Left lung (tissue), 10 donors: Measurements from ENCODE around the gene OR5H14. TPM values are rescaled to one million over a fixed set of nuclear protein-coding genes. Genes with fewer than 3 reads are reported as not detected.
A peak's percentile ranks its signal among the peaks of the same experiment; 100 is the strongest.
"Not testable (repeated sequence)": the region's sequence is repeated elsewhere in the genome, so short reads cannot be mapped to it uniquely, and the experiment has no call there.

ENCODE experiments used
- ATAC-seq: fragments of 200-7000 bp; cut with Tn5 transposase; one replicate; pipeline ENCODE4 v1.9.1; 2020; ENCODE audit warnings: moderate library complexity
- DNase-seq, 4 donors: peaks; one replicate each; pipeline ENCODE4 v3.0.0-alpha.2; 2013 to 2020
- H3K27ac ChIP-seq, 2 donors: fragments of 200-600 bp; sonication (generic) in 1 of 2; one replicate each; pipeline versions ENCODE4 v1.5.0 to v1.8.0; 2020 to 2021
- H3K27me3 ChIP-seq, 2 donors: fragments of 200-600 bp; sonication (generic) in 1 of 2; one replicate each; pipeline versions ENCODE4 v1.5.0 to v1.8.0; 2020 to 2021
- H3K36me3 ChIP-seq, 2 donors: fragments of 200-600 bp; sonication (generic) in 1 of 2; one replicate each; pipeline versions ENCODE4 v1.5.0 to v1.8.0; 2020 to 2021
- H3K4me1 ChIP-seq, 2 donors: fragments of 200-600 bp; one replicate each; pipeline ENCODE4 v1.8.0; 2021
- H3K4me3 ChIP-seq, 2 donors: fragments of 200-600 bp; sonication (generic) in 1 of 2; one replicate each; pipeline versions ENCODE4 v1.5.0 to v1.8.0; 2020 to 2021; ENCODE audit warnings: mild to moderate bottlenecking in 1 of 2
- H3K9me3 ChIP-seq, 2 donors: fragments of 200-600 bp; sonication (generic) in 1 of 2; one replicate each; pipeline versions ENCODE4 v1.5.0 to v1.8.0; 2020 to 2021
- intact Hi-C, 2 donors: fragments of 100-400 bp; cut with DNase I; formaldehyde crosslinking; loops; one replicate each; pipeline versions ENCODE4 v1.11.2 to v1.14.2; 2022
- polyA plus RNA-seq, 6 donors: library from polyadenylated mRNA; unstranded; fragments of 120-200 nt; gene quantifications; one replicate each; pipeline ENCODE4 v1.2.1, GENCODE V29; 2013; ENCODE audit not compliant: insufficient read length in 6 of 6
- total RNA-seq, 2 donors: library from RNA; stranded (reverse); fragmentation: NEBNext Ultra II Directional; extraction: Animal tissue kit (Norgen Biotek cat#: 25700); gene quantifications; one replicate each; pipeline ENCODE4 v1.2.1, GENCODE V29; 2021
- TF ChIP-seq, protein P1 (sequence below), 2 donors: fragments of 200-600 bp; sonication (generic) in 1 of 2; IDR thresholded peaks; one replicate each; pipeline versions ENCODE4 v1.5.0 to v1.8.0; 2021; ENCODE audit warnings: antibody characterized with exemption in 2 of 2
- donor health status: DM: no; HTN: yes; CAD: no.
- donor health status: DM: no; HTN: no; CAD: no.

The OR5H14 gene
- total and polyA plus RNA-seq, 8 donors, result 0.03 TPM; not detected in 5

GRCh38 chr3:98114264-98114663 lies 33.0 kb upstream of the OR5H14 start:
- intact Hi-C loops, result no loop called here
- TF ChIP-seq, protein P1, sequence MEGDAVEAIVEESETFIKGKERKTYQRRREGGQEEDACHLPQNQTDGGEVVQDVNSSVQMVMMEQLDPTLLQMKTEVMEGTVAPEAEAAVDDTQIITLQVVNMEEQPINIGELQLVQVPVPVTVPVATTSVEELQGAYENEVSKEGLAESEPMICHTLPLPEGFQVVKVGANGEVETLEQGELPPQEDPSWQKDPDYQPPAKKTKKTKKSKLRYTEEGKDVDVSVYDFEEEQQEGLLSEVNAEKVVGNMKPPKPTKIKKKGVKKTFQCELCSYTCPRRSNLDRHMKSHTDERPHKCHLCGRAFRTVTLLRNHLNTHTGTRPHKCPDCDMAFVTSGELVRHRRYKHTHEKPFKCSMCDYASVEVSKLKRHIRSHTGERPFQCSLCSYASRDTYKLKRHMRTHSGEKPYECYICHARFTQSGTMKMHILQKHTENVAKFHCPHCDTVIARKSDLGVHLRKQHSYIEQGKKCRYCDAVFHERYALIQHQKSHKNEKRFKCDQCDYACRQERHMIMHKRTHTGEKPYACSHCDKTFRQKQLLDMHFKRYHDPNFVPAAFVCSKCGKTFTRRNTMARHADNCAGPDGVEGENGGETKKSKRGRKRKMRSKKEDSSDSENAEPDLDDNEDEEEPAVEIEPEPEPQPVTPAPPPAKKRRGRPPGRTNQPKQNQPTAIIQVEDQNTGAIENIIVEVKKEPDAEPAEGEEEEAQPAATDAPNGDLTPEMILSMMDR (IDR thresholded peaks at IDR 0.05), result no peak
- H3K4me3 ChIP-seq, result no peak overlapping the region
- no peak overlapping the region for H3K27ac ChIP-seq
- no peaks in the 10 kb centered on the region for H3K4me1 ChIP-seq
- peaks cover 0 to 55% of the 10 kb centered on the region in 2 donors for H3K9me3 ChIP-seq
- H3K36me3 ChIP-seq, result no peaks in the 10 kb centered on the region
- ATAC-seq (no peak), DNase-seq (no peak)
- no peaks in the 10 kb centered on the region for H3K27me3 ChIP-seq

DNA sequence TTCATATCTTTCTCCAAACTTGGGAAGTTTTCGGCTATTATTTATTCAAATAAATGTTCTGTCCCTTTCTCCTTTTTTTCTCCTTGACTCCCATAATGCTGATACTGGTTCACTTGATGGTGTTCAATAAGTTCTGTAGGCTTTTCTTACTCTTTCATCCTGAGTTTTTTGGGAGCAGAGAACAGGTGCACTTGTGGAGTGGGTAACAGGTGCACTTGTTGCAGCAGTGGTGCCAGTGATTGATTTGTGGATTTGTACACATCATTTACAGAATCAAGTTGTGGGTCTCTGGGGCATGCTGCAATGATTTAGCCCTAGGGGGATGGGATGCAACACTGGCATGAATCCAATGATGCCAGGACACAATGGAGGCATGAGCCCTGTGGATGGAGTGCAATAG lies 31.6 kb upstream of the OR5H14 start:
- TF ChIP-seq, protein P1 (IDR thresholded peaks at IDR 0.05), result no peak
- no peak overlapping the region for H3K4me3 ChIP-seq
- no peak overlapping the region for H3K27ac ChIP-seq
- no peaks in the 10 kb centered on the region for H3K27me3 ChIP-seq
- H3K9me3 ChIP-seq, result peaks cover 0 to 41% of the 10 kb centered on the region in 2 donors
- no peaks in the 10 kb centered on the region for H3K36me3 ChIP-seq
- DNase-seq (no peak), ATAC-seq (no peak)
- H3K4me1 ChIP-seq, result no peaks in the 10 kb centered on the region
- intact Hi-C loops, result no loop called here

- Histone ChIP-seq H3K27me3 (no peaks in the 10 kb centered on the region), H3K4me1 (no peaks in the 10 kb centered on the region), H3K36me3 (no peaks in the 10 kb centered on the region), H3K9me3 (no peaks in the 10 kb centered on the region), H3K27ac (no peak within 1 kb of the TSS), H3K4me3 (no peak within 1 kb of the TSS)
- intact Hi-C loops, result no loop called here
- DNase-seq (no peak), ATAC-seq (no peak)
- TF ChIP-seq, protein P1 (IDR thresholded peaks at IDR 0.05), result no peak
Measured at GRCh38 chr3:98130421-98130820, 16.9 kb upstream of the OR5H14 start, which contains the start of gene OR5H1. Gene OR5H1 (plus strand): TSS chr3:98130721. CDS start chr3:98132698, 1,977 bp downstream.

- intact Hi-C loops, result no loop called here
Measured at GRCh38 chr3:98136631-98137030, 10.6 kb upstream of the OR5H14 start.

GRCh38 chr3:98137826-98138557 lies 9.3 kb upstream of the OR5H14 start:
- H3K27ac ChIP-seq, intact Hi-C loops, H3K36me3 ChIP-seq, H3K9me3 ChIP-seq, H3K27me3 ChIP-seq, H3K4me3 ChIP-seq, ATAC-seq, H3K4me1 ChIP-seq, DNase-seq: not testable (repeated sequence)

More at GRCh38 chr3:98136631-98137030, 10.6 kb upstream of the OR5H14 start:
- Histone ChIP-seq H3K4me3 (no peak overlapping the region), H3K36me3 (no peaks in the 10 kb centered on the region), H3K27me3 (no peaks in the 10 kb centered on the region), H3K9me3 (no peaks in the 10 kb centered on the region), H3K4me1 (no peaks in the 10 kb centered on the region), H3K27ac (no peak overlapping the region)
- DNase-seq (peak in 1 of 4 donors; percentile 38), ATAC-seq (peak; percentile 62)
- TF ChIP-seq, protein P1 (IDR thresholded peaks at IDR 0.05), result no peak
